Measurements from ENCODE around the gene ORC5.
A peak's percentile ranks its signal among the peaks of the same experiment; 100 is the strongest.
"Not testable (repeated sequence)": the region's sequence is repeated elsewhere in the genome, so short reads cannot be mapped to it uniquely, and the experiment has no call there.

ORC5 gene

GRCh38 chr7:104207731-104208420 is at the start of gene ORC5:
Gene ORC5, minus strand, starts transcription at chr7:104208013. Its CDS starts 109 bp downstream, at chr7:104207904.
- DNase-seq = peak; percentile 94

DNA sequence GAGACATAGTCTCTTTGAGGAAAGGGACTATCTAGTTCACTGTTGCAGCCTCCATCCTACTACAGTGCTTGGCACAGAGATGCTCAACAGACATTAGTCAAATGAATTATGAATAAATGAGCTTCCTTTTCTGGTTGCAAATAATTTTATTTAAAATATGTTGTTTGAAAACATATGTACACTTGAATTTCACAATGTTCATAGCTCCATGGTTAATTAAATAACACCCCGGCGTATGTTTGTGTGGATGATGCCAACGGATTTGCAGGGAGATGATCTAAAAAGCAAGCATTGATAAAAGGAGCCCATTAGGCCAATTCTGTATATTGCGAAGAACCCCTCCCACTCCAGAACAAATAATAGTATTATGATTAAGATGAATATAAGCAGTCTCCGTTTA is 47.8 kb upstream of the ORC5 start:
- DNase-seq = no peak

DNA sequence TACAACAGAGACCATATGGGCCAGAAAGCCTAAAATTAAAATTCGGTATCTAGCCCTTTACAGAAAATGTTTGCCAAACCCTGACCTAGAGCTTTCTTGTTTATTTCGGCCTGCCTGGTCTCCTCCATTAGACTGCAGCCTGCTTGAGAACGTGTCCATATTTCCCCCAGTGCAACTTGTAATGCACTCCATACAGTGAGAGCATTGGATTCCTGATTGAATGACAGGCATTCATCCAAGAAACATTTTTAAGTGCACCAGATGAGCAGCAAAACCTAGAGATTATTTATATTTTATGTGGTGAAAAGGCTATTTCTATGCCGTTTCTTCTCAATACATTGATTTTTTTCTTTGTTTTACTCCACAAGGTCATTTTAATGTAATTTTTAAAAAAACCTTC is 47.4 kb upstream of the ORC5 start:
- no peak for DNase-seq

- DNase-seq = no peak
Observed at GRCh38 chr7:104254696-104255095, 46.9 kb upstream of the ORC5 start.

DNA sequence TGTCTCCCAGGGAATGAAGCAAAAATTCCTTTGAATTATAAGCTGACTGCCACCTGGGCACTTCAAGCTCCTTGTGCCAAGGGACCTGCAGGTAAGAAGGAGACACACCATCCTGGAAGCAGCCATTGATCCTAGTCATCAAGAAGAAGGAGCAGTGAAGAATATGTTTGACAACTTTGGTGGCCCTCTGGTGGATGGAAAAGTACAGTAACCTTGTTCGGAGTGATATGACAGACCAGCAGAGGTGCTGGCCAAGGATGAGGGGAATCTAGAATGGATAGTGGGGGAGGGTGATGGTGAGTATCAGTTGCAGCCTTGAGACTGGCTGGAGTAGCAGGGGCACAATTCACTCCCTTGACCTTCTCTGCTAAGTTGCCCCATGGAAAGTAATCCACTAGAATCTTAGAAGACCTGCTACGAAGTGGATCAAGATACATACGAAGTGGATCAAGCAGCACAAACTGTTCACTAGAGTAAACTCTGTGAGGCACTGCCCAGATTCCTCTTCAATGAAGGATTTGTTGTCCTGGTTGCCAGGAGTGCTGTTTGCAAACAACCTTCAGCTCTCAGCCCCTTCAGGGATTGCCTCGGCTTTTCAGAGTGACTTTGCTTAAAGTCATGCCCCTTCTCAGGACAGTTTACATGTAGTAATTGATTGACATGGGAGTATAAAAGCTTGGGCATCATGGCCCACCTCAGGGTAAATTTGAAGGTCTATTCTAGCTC is 44.8 kb upstream of the ORC5 start:
- peak; percentile 21 for DNase-seq

DNA sequence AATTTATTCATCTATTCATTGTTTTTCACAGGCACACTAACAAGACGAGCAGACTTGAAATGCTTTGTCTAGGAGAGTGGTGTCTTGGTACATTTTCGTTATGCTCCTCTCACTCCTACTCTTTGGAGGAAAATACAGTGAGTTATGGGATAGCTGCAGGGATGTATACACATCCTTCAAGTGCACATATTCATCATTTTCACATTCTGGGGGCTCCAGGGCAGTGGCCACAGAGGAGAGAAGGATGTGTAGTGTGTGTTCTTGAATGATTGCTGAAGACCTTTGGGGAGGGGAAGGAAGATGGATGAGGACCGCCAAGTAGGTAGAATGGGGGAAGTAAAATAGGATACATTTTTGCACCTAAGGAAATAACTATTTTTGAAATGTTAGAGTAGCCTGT is 34.8 kb upstream of the ORC5 start:
- no peak for DNase-seq

DNA sequence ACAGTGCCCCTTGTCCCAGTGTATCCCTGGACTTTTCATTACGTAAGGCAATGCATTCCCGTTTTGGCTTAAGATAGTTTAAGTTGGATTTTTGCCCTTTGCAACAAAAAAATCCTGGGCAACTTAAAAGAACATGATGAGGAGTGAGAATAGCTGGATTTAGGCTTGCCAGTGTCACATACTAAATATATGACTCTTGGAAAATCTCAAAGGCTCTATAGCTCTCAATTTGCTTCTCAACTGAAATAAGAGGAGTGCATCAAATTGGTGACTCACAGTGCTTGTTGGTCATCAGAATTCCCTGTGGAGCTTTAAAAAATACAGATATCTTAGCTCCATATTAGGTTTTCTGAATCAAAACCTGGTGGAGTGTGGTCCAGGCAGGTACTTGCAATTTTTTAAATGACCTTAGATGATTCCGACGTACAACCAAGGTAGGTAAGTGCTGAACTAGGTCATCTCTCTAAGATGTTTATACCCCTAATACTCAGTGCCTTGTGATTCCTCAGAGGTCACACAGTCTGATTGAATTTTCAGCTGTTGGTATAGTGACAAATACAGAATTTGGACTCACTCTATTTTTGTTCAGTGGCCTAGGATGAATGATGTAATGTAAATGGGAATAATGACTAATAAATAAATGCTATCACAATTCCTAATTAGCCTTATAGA is 33.9 kb upstream of the ORC5 start:
- no peak for DNase-seq

- DNase-seq = no peak
Observed at GRCh38 chr7:104241135-104241534, 33.3 kb upstream of the ORC5 start.

DNA sequence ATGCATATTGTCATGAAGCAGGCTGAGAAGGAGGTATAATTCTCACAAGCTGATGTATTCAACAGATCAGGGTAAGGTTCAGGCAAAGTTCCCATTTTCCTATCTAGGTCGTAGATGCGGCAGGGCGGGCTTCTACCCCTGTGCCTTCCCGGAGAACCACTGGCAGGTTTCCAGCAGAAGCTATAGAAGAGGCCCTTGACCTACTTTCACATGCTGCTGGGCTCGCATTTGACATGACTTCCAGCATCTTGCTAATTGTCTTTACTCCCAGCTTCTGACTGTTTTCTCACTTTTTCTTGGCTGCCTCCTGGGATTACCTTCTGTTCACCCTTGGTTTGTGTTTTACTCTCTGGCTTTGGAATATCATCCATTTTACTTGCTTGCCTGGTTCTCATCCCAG is 32.6 kb upstream of the ORC5 start:
- DNase-seq = no peak

DNA sequence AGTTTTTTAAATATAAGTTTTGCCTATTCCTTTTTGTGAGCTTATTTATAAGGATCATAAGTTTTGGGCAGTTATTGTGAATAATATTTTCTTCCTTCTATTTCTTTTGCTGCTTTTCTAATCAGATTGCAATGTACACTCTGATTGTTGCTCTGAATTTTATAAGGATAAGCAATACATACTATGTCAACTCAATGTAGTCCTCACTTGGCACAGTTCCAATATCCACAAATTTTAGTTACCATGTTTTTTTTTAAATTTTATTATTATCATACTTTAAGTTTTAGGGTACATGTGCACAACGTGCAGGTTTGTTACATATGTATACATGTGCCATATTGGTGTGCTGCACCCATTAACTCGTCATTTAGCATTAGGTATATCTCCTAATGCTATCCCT is 27.2 kb upstream of the ORC5 start:
- not testable (repeated sequence) for DNase-seq

GRCh38 chr7:104231054-104232046 is 23.5 kb upstream of the ORC5 start:
- DNase-seq = peak; percentile 74

DNA sequence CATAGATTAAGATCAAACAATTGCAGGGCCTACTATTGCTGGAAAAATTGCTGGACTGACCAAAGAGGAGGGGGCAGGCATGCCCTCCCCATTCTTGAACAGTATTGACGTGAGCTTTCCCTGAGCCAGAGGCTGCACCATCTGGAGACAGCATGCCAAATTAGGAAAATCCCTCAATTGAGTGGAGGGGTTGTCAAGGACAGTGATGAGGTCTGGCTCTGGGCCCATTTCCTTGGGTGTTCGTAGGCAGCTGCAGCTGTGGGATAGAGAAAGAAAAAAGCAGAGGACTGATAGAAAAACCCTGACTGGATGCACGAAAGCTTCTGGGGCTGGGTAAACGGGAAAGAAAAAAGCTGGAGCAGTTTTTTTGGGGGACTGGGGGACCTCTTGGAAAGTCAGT is 22.8 kb upstream of the ORC5 start:
- DNase-seq = no peak

- DNase-seq = no peak
Observed at GRCh38 chr7:104228442-104228841, 20.6 kb upstream of the ORC5 start.

DNA sequence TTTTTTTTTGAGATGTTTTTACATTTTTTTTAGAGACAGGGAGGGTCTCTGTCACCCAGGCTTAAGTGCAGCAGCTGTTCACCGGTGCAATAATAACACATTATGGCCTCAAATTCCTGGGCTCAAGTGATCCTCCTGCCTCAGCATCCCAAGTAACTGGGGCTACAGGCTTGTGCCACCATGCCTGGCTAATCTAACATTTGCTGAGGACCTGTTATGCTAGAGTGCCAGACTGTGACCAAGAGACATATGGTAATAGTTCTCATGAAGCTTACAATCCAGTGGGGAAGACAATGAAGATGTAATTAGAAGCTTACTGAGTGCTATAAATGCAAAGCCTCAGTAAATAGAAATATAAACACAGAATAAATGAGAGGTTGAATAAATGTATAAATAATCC is 17.6 kb upstream of the ORC5 start:
- no peak for DNase-seq

GRCh38 chr7:104217620-104218019 is 9.8 kb upstream of the ORC5 start:
- no peak for DNase-seq

- DNase-seq = no peak
Observed at GRCh38 chr7:104209063-104209462, 1.2 kb upstream of the ORC5 start.

- DNase-seq = no peak
Observed at GRCh38 chr7:104208421-104208780, 588 bp upstream of the ORC5 start.

GRCh38 chr7:104207348-104207730 is 474 bp downstream of the ORC5 start:
- DNase-seq = peak; percentile 48

GRCh38 chr7:104206841-104207240 is 972 bp downstream of the ORC5 start:
- DNase-seq = peak; percentile 17

DNA sequence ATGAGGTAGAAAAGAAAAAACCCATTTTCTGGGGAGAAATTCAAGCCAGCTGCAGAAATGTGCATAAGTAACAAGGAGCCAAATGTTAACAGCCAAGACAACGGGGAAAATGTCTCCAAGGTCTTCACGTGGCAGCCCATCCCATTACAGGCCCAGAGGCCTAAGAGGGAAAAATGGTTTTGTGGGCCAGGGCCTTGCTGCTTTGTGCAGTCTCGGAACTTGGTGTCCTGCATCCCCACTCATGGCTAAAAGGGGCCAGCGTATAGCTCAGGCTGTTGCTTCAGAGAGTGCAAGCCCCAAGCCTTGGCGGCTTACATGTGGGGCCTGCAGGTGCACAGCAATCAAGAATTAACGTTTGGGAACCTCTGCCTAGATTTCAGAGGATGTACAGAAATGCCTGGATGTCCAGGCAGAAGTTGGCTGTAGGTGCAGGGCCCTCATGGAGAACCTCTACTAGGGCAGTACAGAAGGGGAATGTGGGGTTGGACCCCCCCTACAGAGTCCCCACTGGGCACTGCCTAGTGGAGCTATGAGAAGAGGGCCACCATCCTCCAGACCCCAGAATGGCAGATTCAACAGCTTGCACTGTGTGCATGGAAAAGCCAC is 9.0 kb downstream of the ORC5 start:
- no peak for DNase-seq

- no peak for DNase-seq
Observed at GRCh38 chr7:104196161-104196560, 11.7 kb downstream of the ORC5 start.

GRCh38 chr7:104192434-104192833 is 15.4 kb downstream of the ORC5 start:
- no peak for DNase-seq

GRCh38 chr7:104185346-104185745 is 22.5 kb downstream of the ORC5 start:
- DNase-seq = no peak

All from hematopoietic multipotent progenitor cell treated with erythropoietin and hydrocortisone succinate and interleukin-3 and kit ligand, for 4 days (in vitro differentiated cells).